ENCODE data around the gene KCNJ14. TPM values are rescaled to one million over a fixed set of nuclear protein-coding genes. Genes with fewer than 3 reads are reported as not detected.

Gene KCNJ14
- total RNA-seq, 1 experiment from 2014 or later = 1.4 TPM

DNA sequence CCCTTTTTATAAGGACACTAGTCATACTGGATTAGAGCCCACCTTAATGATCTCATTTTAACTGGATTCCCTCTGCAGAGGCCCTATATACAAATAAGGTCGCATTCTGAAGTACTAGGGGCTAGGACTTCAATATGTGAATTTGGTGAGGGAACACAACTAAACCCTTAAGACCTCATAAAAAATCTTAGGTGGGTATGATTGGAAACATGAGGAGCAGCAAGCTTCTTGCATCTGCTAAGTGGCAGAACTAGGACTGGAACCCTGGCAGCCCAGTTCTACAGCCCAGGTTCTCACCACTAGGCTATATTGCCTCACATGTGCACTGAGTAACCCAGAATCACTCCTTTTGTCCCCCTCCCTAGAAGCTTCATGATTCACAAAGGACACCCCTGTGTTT, 26.7 kb upstream of the KCNJ14 start:
- intact Hi-C loops (cut with micrococcal nuclease) = no loop called here
- H3K36me3 ChIP-seq (ENCODE audit: low read depth, low read length) = no peaks in the 10 kb centered on the region
- H4K20me1 ChIP-seq (ENCODE audit: low read length) = no peaks in the 10 kb centered on the region
- no TSS peak for BruUV-seq (replicated peaks)
- H3K4me1 ChIP-seq (ENCODE audit: insufficient read depth, low read length) = peaks cover 6% of the 10 kb centered on the region
- ChIA-PET POLR2A (ENCODE audit: unreplicated experiment) (no interaction called here), CTCF (no interaction called here)
- H3K4me3 ChIP-seq (ENCODE audit: low read length) = no peak overlapping the region
- no peak overlapping the region for H3K9ac ChIP-seq (ENCODE audit: low read length)
- no peaks in the 10 kb centered on the region for H3K27me3 ChIP-seq (ENCODE audit: low read length)
- ATAC-seq (no peak), DNase-seq (no peak)
- H3F3A ChIP-seq (ENCODE audit: low read length, unreplicated experiment) = no peaks in the 10 kb centered on the region
- H3K27ac ChIP-seq (ENCODE audit: low read length) = no peak overlapping the region
- no peaks in the 10 kb centered on the region for H3K9me2 ChIP-seq (replicated peaks; ENCODE audit: low read length)
- H3K4me2 ChIP-seq (ENCODE audit: low read length) = no peak overlapping the region
- no peaks in the 10 kb centered on the region for H3K9me3 ChIP-seq (ENCODE audit: low read length)
- H2AFZ ChIP-seq (ENCODE audit: low read length) = no peak overlapping the region
- no peaks in the 10 kb centered on the region for H3K79me2 ChIP-seq (ENCODE audit: low read length)
- TF ChIP-seq EZH2phosphoT487 (IDR thresholded peaks at IDR 0.05; ENCODE audit: borderline replicate concordance, low read length) (no peak), EZH2 (IDR thresholded peaks at IDR 0.05; ENCODE audit: low read length, unreplicated experiment) (no peak)
- TF ChIP-seq, protein P1, sequence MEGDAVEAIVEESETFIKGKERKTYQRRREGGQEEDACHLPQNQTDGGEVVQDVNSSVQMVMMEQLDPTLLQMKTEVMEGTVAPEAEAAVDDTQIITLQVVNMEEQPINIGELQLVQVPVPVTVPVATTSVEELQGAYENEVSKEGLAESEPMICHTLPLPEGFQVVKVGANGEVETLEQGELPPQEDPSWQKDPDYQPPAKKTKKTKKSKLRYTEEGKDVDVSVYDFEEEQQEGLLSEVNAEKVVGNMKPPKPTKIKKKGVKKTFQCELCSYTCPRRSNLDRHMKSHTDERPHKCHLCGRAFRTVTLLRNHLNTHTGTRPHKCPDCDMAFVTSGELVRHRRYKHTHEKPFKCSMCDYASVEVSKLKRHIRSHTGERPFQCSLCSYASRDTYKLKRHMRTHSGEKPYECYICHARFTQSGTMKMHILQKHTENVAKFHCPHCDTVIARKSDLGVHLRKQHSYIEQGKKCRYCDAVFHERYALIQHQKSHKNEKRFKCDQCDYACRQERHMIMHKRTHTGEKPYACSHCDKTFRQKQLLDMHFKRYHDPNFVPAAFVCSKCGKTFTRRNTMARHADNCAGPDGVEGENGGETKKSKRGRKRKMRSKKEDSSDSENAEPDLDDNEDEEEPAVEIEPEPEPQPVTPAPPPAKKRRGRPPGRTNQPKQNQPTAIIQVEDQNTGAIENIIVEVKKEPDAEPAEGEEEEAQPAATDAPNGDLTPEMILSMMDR (conservative IDR thresholded peaks at IDR 0.05; ENCODE audit: low read depth, low read length) = no peak

DNA sequence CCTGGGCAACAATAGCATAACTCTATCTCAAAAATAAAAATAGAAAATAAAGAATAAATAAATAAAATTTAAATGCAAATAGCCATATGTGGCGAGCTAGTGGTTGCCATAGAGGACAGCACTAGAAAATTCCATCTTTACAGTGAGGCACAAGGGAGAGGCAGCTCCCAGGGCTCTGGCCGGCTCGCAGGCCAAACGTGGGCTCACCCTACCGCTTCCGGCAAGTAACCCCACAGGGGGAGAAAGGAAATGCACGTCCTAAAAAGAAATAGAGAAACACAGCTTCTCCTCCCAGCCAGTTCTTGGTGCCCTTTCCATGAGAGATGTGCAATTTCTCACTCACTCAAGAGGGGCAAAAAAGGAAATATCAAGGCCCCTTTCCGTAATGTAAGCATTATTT, 22.0 kb upstream of the KCNJ14 start:
- Histone ChIP-seq H3F3A (ENCODE audit: low read length, unreplicated experiment) (no peaks in the 10 kb centered on the region), H3K4me1 (ENCODE audit: insufficient read depth, low read length) (no peaks in the 10 kb centered on the region), H3K9me3 (ENCODE audit: low read length) (no peaks in the 10 kb centered on the region), H3K4me3 (ENCODE audit: low read length) (no peak overlapping the region), H3K4me2 (ENCODE audit: low read length) (no peak overlapping the region), H3K79me2 (ENCODE audit: low read length) (no peaks in the 10 kb centered on the region), H2AFZ (ENCODE audit: low read length) (no peak overlapping the region), H3K27ac (ENCODE audit: low read length) (no peak overlapping the region), H3K9ac (ENCODE audit: low read length) (no peak overlapping the region), H3K27me3 (ENCODE audit: low read length) (no peaks in the 10 kb centered on the region), H3K9me2 (replicated peaks; ENCODE audit: low read length) (no peaks in the 10 kb centered on the region), H3K36me3 (ENCODE audit: low read depth, low read length) (no peaks in the 10 kb centered on the region), H4K20me1 (ENCODE audit: low read length) (no peaks in the 10 kb centered on the region)
- POLR2A ChIA-PET (ENCODE audit: unreplicated experiment) = no interaction called here
- BruUV-seq (replicated peaks) = no TSS peak
- TF ChIP-seq, protein P1 (conservative IDR thresholded peaks at IDR 0.05; ENCODE audit: low read depth, low read length) = no peak
- TF ChIP-seq EZH2phosphoT487 (IDR thresholded peaks at IDR 0.05; ENCODE audit: borderline replicate concordance, low read length) = no peak
- ATAC-seq (no peak), DNase-seq (no peak)
- intact Hi-C loops (cut with micrococcal nuclease) = no loop called here
- CTCF ChIA-PET = no interaction called here

DNA sequence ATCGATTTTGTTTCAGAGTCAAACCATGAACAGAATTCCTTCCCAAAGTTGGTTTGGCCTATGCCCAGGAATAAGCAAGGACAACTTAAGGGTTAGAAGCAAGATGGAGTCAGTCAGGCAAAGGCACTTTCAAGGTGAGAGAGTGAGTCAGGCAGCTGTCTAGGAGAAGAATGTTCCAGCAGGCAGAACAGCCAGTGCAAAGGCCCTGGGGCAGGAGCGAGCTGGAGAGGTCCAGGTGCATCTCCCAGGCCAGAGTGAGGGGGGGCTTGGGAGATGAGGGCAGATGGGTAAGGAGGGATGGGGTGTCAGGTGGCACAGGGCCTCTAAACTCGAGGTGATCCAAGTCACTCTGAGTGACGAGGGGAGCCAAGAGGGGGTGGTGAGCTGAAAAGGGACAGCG, 18.8 kb upstream of the KCNJ14 start:
- ATAC-seq = no peak
- H3K27ac ChIP-seq (ENCODE audit: low read length) = no peak overlapping the region
- no peaks in the 10 kb centered on the region for H3K9me2 ChIP-seq (replicated peaks; ENCODE audit: low read length)
- H3K4me2 ChIP-seq (ENCODE audit: low read length) = no peak overlapping the region
- no peak overlapping the region for H3K9ac ChIP-seq (ENCODE audit: low read length)
- intact Hi-C loops (cut with micrococcal nuclease) = no loop called here
- no peaks in the 10 kb centered on the region for H3K36me3 ChIP-seq (ENCODE audit: low read depth, low read length)
- no peaks in the 10 kb centered on the region for H3K79me2 ChIP-seq (ENCODE audit: low read length)
- no TSS peak for BruUV-seq (replicated peaks)
- POLR2A ChIA-PET (ENCODE audit: unreplicated experiment) = no interaction called here
- H3K9me3 ChIP-seq (ENCODE audit: low read length) = no peaks in the 10 kb centered on the region
- TF ChIP-seq EZH2phosphoT487 (IDR thresholded peaks at IDR 0.05; ENCODE audit: borderline replicate concordance, low read length) (no peak), EZH2 (IDR thresholded peaks at IDR 0.05; ENCODE audit: low read length, unreplicated experiment) (no peak)
- TF ChIP-seq, protein P1 (conservative IDR thresholded peaks at IDR 0.05; ENCODE audit: low read depth, low read length) = no peak
- no peaks in the 10 kb centered on the region for H3K4me1 ChIP-seq (ENCODE audit: insufficient read depth, low read length)
- CTCF ChIA-PET = no interaction called here
- H4K20me1 ChIP-seq (ENCODE audit: low read length) = no peaks in the 10 kb centered on the region
- H3F3A ChIP-seq (ENCODE audit: low read length, unreplicated experiment) = no peaks in the 10 kb centered on the region
- H3K27me3 ChIP-seq (ENCODE audit: low read length) = no peaks in the 10 kb centered on the region
- H3K4me3 ChIP-seq (ENCODE audit: low read length) = no peak overlapping the region
- H2AFZ ChIP-seq (ENCODE audit: low read length) = no peak overlapping the region
- DNase-seq = no peak

All from PC-3 (cell line).